Peyer's patch (tissue), 4 donors: ENCODE measurements around the gene STMN3.

Experiments
- POLR2A ChIP-seq, 2 donors: fragments of 450-650 bp; IDR thresholded peaks; one replicate each; pipeline ENCODE4 v1.5.1; 2017; ENCODE audit warnings: antibody characterized with exemption in 2 of 2, mild to moderate bottlenecking in 2 of 2, moderate library complexity in 2 of 2
- TF ChIP-seq, protein P1 (sequence below), 6 experiments: fragments of 450-650 bp in 4 of 6; fragments of 200-600 bp in 2 of 6; sonication (generic) in 1 of 6; IDR thresholded peaks; one replicate each; pipeline ENCODE4 v1.5.1; 2017 to 2019; ENCODE audit warnings: antibody characterized with exemption in 6 of 6, mild to moderate bottlenecking in 3 of 6, moderate library complexity in 1 of 6

DNA sequence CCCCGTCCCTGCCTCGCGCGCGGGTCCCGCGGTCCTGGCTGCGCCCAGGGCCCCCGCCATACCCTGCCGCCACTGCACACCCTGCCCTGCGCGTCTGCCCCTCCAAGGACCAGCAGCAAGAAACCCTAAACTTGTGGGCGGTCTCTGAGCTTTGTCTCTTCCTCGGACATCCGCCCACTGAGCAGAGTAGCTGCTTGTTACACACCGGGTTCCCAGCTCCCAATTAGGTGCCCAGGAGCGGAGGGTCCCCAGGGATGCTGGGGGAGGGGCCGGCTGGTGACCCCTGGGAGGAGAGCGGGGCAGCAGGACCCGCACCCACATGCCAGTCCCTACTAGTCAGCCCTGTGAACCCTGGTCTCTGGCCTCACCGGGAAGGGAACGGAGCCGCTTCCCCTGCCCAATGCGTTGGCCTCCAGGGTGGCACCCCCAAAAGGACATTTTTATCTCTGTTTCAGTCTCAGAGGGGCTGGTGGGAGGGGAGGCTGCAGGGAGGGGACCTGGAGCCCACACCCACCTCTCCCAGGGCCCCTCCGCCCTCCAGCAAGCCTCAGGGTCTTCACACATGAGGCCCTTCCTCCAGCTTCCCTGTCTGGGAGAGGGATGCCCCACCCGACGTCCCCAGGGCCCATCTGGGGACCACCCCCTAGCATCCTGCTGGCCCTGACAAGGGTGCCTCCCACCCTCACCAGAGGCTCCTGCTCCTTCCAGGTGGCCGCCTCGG, 10.5 kb downstream of the STMN3 start:
- TF ChIP-seq, protein P1, sequence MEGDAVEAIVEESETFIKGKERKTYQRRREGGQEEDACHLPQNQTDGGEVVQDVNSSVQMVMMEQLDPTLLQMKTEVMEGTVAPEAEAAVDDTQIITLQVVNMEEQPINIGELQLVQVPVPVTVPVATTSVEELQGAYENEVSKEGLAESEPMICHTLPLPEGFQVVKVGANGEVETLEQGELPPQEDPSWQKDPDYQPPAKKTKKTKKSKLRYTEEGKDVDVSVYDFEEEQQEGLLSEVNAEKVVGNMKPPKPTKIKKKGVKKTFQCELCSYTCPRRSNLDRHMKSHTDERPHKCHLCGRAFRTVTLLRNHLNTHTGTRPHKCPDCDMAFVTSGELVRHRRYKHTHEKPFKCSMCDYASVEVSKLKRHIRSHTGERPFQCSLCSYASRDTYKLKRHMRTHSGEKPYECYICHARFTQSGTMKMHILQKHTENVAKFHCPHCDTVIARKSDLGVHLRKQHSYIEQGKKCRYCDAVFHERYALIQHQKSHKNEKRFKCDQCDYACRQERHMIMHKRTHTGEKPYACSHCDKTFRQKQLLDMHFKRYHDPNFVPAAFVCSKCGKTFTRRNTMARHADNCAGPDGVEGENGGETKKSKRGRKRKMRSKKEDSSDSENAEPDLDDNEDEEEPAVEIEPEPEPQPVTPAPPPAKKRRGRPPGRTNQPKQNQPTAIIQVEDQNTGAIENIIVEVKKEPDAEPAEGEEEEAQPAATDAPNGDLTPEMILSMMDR (IDR thresholded peaks at IDR 0.05), result no peak
- TF ChIP-seq POLR2A (IDR thresholded peaks at IDR 0.05), result no peak
